ENCODE data around the gene ALDH1B1.

- no peak for TF ChIP-seq FOXA1 (IDR thresholded peaks at IDR 0.05)
- TF ChIP-seq ELF4 (IDR thresholded peaks at IDR 0.05): no peak
- no peak for TF ChIP-seq NFRKB (IDR thresholded peaks at IDR 0.05)
- TF ChIP-seq ARNT (IDR thresholded peaks at IDR 0.05): no peak
- no peak for TF ChIP-seq SUZ12 (IDR thresholded peaks at IDR 0.05)
Measured at GRCh38 chr9:38370176-38370575, 22.3 kb upstream of the ALDH1B1 start.
